Heart left ventricle (tissue), 13 donors: Measurements from ENCODE around the gene BTK.
"Not testable (repeated sequence)": the region's sequence is repeated elsewhere in the genome, so short reads cannot be mapped to it uniquely, and the experiment has no call there.

ENCODE experiments used
- CTCF ChIP-seq, 12 donors: fragments of 200-600 bp; sonication (generic) in 4 of 12; IDR thresholded peaks; one replicate each; pipeline versions ENCODE4 v1.5.0 to v1.8.0; 2018 to 2022; ENCODE audit warnings: antibody characterized with exemption in 12 of 12, mild to moderate bottlenecking in 5 of 12
- POLR2A ChIP-seq, 2 donors: fragments of 450-650 bp; IDR thresholded peaks; one replicate each; pipeline ENCODE4 v1.6.1; 2017; ENCODE audit warnings: antibody characterized with exemption in 2 of 2, mild to moderate bottlenecking in 2 of 2, moderate library complexity in 2 of 2
- donor health status: ischemic (EF 13 %, LVEDD 7.1; RV severe dilation, severe dysfunction).
- donor health status: DM: no; HTN: yes; CAD: no.
- donor health status: DM: no; HTN: no; CAD: no.
- donor health status: ischemic (EF 25% LVEDD 6.9; RV normal size, moderate dysfunction).
- donor health status: ischemic (EF 25% LVEDD 5.7; RV mildly dilated, moderate dysfunction).
- donor health status: ischemic (EF 35%, LVEDD 5.7; RV mildly dilated, moderate dysfunction).
- donor health status: nonischemic (EF 11% LVEDD 7.7; RV severe dilation, severe dysfunction).
- donor health status: DM: yes; HTN: yes; CAD: no.
- donor health status: PGD.
- donor health status: ischemic (EF 29% LVEDD 5.4; RV normal size, mild dysfunction).
- donor health status: nonischemic (EF 23%, LVEDD 6.1; RV moderate dilation, normal function).

GRCh38 chrX:101326600-101326999 lies 59.4 kb downstream of the BTK start:
- not testable (repeated sequence) for TF ChIP-seq CTCF, POLR2A (IDR thresholded peaks at IDR 0.05)
